ENCODE data around the gene LDLRAD4. TPM values are rescaled to one million over a fixed set of nuclear protein-coding genes. Genes with fewer than 3 reads are reported as not detected.

Gene LDLRAD4
- total and polyA plus RNA-seq, 9 of the 15 experiments (the other 6 are each of a cell fraction or from before 2014, with no cell fraction given), result 0.01 TPM; not detected in 8

DNA sequence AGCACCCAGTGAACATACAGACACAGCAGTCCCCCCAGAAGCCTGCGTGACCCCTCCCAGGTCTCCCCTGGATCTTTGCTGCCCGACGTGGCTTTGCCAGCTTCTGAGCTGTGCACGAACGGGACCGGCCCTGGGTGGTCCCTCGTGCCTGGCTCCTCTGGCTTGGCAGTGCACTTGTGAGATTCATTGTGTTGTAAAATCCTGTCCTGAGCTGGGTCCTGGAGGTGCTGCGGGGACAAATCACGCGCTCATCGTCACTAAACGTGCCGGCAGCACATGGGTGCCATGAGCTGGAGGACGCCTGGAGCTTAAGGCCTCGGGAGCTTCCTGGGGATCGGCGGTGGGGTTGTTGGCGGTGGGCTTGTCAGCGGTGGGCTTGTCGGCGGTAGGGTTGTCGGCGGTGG, 402.9 kb downstream of the LDLRAD4 start:
- POLR2A ChIA-PET, result interaction anchor here (1.9 kb wide), 1 partner anchor 8 kb away, joined by 6 read pairs; no protein-coding TSS in a partner anchor
- BruUV-seq (replicated peaks), result no TSS peak
- no peak for DNase-seq (ENCODE audit: extremely low read depth in 1 of 4, low spot score in 3 of 4)
- no peak for TF ChIP-seq ZC3H4 (CRISPR knock-in tag; IDR thresholded peaks at IDR 0.05; ENCODE audit: borderline replicate concordance)
- TF ChIP-seq ZNF384 (IDR thresholded peaks at IDR 0.05; ENCODE audit: low read depth, low read length), result no peak
- TF ChIP-seq STAT6 (CRISPR knock-in tag; IDR thresholded peaks at IDR 0.05), result no peak
- no peak for TF ChIP-seq HNRNPH1 (optimal IDR thresholded peaks at IDR 0.05; ENCODE audit: low read depth, low read length)
- TF ChIP-seq ZNF280B (CRISPR knock-in tag; IDR thresholded peaks at IDR 0.05), result no peak
- no peak for TF ChIP-seq ZFP30 (CRISPR knock-in tag; IDR thresholded peaks at IDR 0.05; ENCODE audit: borderline replicate concordance)
- no peak for TF ChIP-seq KLF10 (CRISPR knock-in tag; IDR thresholded peaks at IDR 0.05)
- TF ChIP-seq, protein P1, sequence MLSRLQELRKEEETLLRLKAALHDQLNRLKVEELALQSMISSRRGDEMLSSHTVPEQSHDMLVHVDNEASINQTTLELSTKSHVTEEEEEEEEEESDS (CRISPR knock-in tag; IDR thresholded peaks at IDR 0.05), result no peak
- TF ChIP-seq ZBTB8A (IDR thresholded peaks at IDR 0.05; ENCODE audit: partially characterized antibody), result no peak
- TF ChIP-seq, protein P2, sequence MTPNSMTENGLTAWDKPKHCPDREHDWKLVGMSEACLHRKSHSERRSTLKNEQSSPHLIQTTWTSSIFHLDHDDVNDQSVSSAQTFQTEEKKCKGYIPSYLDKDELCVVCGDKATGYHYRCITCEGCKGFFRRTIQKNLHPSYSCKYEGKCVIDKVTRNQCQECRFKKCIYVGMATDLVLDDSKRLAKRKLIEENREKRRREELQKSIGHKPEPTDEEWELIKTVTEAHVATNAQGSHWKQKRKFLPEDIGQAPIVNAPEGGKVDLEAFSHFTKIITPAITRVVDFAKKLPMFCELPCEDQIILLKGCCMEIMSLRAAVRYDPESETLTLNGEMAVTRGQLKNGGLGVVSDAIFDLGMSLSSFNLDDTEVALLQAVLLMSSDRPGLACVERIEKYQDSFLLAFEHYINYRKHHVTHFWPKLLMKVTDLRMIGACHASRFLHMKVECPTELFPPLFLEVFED (CRISPR knock-in tag; conservative IDR thresholded peaks at IDR 0.05), result no peak
- no peak for TF ChIP-seq HCFC1 (IDR thresholded peaks at IDR 0.05; ENCODE audit: low read depth, low read length)
- TF ChIP-seq HDAC1 (IDR thresholded peaks at IDR 0.05), result no peak
- TF ChIP-seq, protein P3, sequence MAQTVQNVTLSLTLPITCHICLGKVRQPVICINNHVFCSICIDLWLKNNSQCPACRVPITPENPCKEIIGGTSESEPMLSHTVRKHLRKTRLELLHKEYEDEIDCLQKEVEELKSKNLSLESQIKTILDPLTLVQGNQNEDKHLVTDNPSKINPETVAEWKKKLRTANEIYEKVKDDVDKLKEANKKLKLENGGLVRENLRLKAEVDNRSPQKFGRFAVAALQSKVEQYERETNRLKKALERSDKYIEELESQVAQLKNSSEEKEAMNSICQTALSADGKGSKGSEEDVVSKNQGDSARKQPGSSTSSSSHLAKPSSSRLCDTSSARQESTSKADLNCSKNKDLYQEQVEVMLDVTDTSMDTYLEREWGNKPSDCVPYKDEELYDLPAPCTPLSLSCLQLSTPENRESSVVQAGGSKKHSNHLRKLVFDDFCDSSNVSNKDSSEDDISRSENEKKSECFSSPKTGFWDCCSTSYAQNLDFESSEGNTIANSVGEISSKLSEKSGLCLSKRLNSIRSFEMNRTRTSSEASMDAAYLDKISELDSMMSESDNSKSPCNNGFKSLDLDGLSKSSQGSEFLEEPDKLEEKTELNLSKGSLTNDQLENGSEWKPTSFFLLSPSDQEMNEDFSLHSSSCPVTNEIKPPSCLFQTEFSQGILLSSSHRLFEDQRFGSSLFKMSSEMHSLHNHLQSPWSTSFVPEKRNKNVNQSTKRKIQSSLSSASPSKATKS (CRISPR knock-in tag; IDR thresholded peaks at IDR 0.05), result no peak

More for the DNA sequence above, 402.9 kb downstream of the LDLRAD4 start:
- H3K9ac ChIP-seq (ENCODE audit: insufficient read depth in 1 of 2, low read depth in 2 of 2, low read length in 2 of 2), result no peak overlapping the region
- FAIRE-seq (no peak), ATAC-seq (no peak)
- H3K27ac ChIP-seq (ENCODE audit: extremely low read depth, low read depth, low read length), result no peak overlapping the region
- CTCF ChIA-PET (ENCODE audit: low intra/inter-chr PET ratio), result no interaction called here
- in situ Hi-C loops (cut with MboI), result no loop called here
- no peaks in the 10 kb centered on the region; the same call in 1 of the 2 replicates for H4K20me1 ChIP-seq (replicated peaks; ENCODE audit: control insufficient read depth, insufficient read depth, low read length)
- H3K4me3 ChIP-seq, result no peak overlapping the region
- no peaks in the 10 kb centered on the region for H3K9me1 ChIP-seq (ENCODE audit: control insufficient read depth, insufficient read depth, low read length)
- no peaks in the 10 kb centered on the region for H3K36me3 ChIP-seq (ENCODE audit: control insufficient read depth, insufficient read depth, low read length)
- WGBS (ENCODE audit: insufficient coverage, low coverage, missing lambda C conversion rate), result 2% methylated on average over 18 of the region's 23 CpGs
- H3K4me2 ChIP-seq (ENCODE audit: insufficient read depth, low read length), result no peak overlapping the region
- no peaks in the 10 kb centered on the region for H3K79me2 ChIP-seq (ENCODE audit: control insufficient read depth, insufficient read depth, low read length)
- H3K4me1 ChIP-seq (replicated peaks in 1 of 2; ENCODE audit: control insufficient read depth in 2 of 2, insufficient read depth in 2 of 2, low read length in 2 of 2), result peaks cover 0 to 4% of the 10 kb centered on the region in 2 experiments; a peak in 2 of 5 replicates
- H2AFZ ChIP-seq (ENCODE audit: low read depth, low read length), result no peak overlapping the region
- peaks cover 48 to 77% of the 10 kb centered on the region in 2 experiments for H3K27me3 ChIP-seq (ENCODE audit: control insufficient read depth in 2 of 2, insufficient read depth in 2 of 2, low read length in 2 of 2)
- no peaks in the 10 kb centered on the region for H3K9me3 ChIP-seq (replicated peaks; ENCODE audit: control insufficient read depth, insufficient read depth, low read depth, low read length)
- intact Hi-C loops (cut with micrococcal nuclease), result no loop called here

Data from K562 (cell line).